Gastroesophageal sphincter (tissue), 3 donors: Measurements from ENCODE around the gene BFSP1.

ENCODE experiments used
- CTCF ChIP-seq, 4 experiments: fragments of 200-600 bp in 2 of 4; fragments of 450-650 bp in 2 of 4; sonication (generic) in 1 of 4; IDR thresholded peaks; one replicate each; pipeline ENCODE4 v1.5.1; 2017 to 2019; ENCODE audit warnings: antibody characterized with exemption in 4 of 4, mild to moderate bottlenecking in 2 of 4, moderate library complexity in 2 of 4
- POLR2A ChIP-seq, 2 donors: fragments of 450-650 bp; IDR thresholded peaks; one replicate each; pipeline ENCODE4 v1.6.1; 2017; ENCODE audit warnings: antibody characterized with exemption in 2 of 2, mild to moderate bottlenecking in 2 of 2, moderate library complexity in 1 of 2

- TF ChIP-seq CTCF (IDR thresholded peaks at IDR 0.05) (no peak), POLR2A (IDR thresholded peaks at IDR 0.05) (no peak)
Measured at GRCh38 chr20:17460119-17460518, 71.1 kb downstream of the BFSP1 start.
